Neural crest cell (in vitro differentiated cells): ENCODE data around the gene PLXNB2. TPM values are rescaled to one million over a fixed set of nuclear protein-coding genes. Genes with fewer than 3 reads are reported as not detected.

ENCODE experiments used
- DNase-seq: peaks from one replicate; pipeline ENCODE4 v3.0.0; 2021; ENCODE audit warnings: low read depth, mixed read lengths, low spot score
- H3K27ac Mint-ChIP-seq: one replicate; pipeline ENCODE4 v1.8.0; 2021; ENCODE audit warnings: mild to moderate bottlenecking, mixed read lengths; ENCODE audit not compliant: unreplicated experiment
- H3K27me3 Mint-ChIP-seq: 2 replicates; pipeline ENCODE4 v1.8.0; 2021; ENCODE audit warnings: low read depth, mild to moderate bottlenecking, mixed read lengths
- H3K36me3 Mint-ChIP-seq: 2 replicates; pipeline ENCODE4 v1.8.0; 2021; ENCODE audit warnings: low read depth, mild to moderate bottlenecking, mixed read lengths
- H3K4me1 Mint-ChIP-seq: 2 replicates; pipeline ENCODE4 v1.8.0; 2021; ENCODE audit warnings: mixed read lengths
- H3K4me3 Mint-ChIP-seq: one replicate; pipeline ENCODE4 v1.8.0; 2021; ENCODE audit warnings: mild to moderate bottlenecking, mixed read lengths
- H3K9me3 Mint-ChIP-seq: 2 replicates; pipeline ENCODE4 v1.8.0; 2021; ENCODE audit warnings: mixed read lengths
- total RNA-seq: library from RNA; stranded (reverse); gene quantifications from 2 replicates; pipeline ENCODE4 v1.2.1, GENCODE V29; 2021
- TF ChIP-seq, protein P1 (sequence below): fragments of 200-600 bp; sonication (generic); conservative IDR thresholded peaks from 2 replicates; pipeline ENCODE4 v1.5.0; 2021; ENCODE audit warnings: antibody characterized with exemption, mild to moderate bottlenecking

The PLXNB2 gene
- total RNA-seq, 1 donor from 2014 or later: 130 TPM

DNA sequence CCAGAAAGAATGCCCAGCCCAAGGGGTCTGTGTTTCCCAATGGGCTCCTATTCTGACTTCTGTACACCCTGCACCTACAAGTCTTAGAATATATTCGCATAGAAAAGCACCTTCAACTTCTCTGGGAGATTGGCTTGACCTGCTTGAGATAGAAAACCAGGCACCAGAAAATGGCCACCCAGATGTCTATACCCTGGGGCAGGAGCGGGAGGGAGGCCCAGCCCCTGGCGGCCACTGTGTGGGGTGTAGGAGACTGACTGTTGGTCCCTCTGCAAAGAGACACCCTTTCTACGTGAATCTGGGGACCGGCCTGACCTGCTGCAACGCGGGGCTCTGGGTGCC, 10.9 kb upstream of the PLXNB2 start:
- peaks cover 5% of the 10 kb centered on the region for H3K4me1 Mint-ChIP-seq
- TF ChIP-seq, protein P1, sequence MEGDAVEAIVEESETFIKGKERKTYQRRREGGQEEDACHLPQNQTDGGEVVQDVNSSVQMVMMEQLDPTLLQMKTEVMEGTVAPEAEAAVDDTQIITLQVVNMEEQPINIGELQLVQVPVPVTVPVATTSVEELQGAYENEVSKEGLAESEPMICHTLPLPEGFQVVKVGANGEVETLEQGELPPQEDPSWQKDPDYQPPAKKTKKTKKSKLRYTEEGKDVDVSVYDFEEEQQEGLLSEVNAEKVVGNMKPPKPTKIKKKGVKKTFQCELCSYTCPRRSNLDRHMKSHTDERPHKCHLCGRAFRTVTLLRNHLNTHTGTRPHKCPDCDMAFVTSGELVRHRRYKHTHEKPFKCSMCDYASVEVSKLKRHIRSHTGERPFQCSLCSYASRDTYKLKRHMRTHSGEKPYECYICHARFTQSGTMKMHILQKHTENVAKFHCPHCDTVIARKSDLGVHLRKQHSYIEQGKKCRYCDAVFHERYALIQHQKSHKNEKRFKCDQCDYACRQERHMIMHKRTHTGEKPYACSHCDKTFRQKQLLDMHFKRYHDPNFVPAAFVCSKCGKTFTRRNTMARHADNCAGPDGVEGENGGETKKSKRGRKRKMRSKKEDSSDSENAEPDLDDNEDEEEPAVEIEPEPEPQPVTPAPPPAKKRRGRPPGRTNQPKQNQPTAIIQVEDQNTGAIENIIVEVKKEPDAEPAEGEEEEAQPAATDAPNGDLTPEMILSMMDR: no peak
- H3K4me3 Mint-ChIP-seq: no peak overlapping the region
- H3K27ac Mint-ChIP-seq: no peak overlapping the region
- no peaks in the 10 kb centered on the region for H3K27me3 Mint-ChIP-seq
- DNase-seq: no peak
- no peaks in the 10 kb centered on the region for H3K9me3 Mint-ChIP-seq
- no peaks in the 10 kb centered on the region for H3K36me3 Mint-ChIP-seq

DNA sequence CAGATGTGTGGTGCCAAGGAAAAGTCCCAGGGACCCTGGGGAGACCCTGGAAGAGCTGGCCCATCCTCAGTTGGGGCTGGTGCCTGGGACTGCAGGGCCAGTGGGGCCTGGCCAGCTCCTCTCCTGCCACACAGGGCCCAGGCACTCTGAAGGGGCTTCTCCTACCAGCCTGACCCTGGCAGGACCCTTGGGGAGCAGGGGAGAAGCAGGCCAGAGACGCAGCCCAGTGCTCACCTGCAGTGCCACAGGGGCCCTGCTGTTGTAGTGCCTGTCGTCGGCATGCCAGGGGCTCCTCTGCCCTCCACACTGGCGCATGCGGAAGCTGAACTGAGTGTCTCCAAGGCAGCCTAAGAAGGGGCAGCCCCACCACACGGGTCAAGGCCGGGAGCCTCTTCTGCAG, 10.2 kb upstream of the PLXNB2 start:
- Mint-ChIP-seq H3K4me3 (no peak overlapping the region), H3K4me1 (peaks cover 5% of the 10 kb centered on the region), H3K9me3 (no peaks in the 10 kb centered on the region), H3K27me3 (no peaks in the 10 kb centered on the region), H3K36me3 (no peaks in the 10 kb centered on the region), H3K27ac (no peak overlapping the region)
- no peak for DNase-seq
- TF ChIP-seq, protein P1: no peak

DNA sequence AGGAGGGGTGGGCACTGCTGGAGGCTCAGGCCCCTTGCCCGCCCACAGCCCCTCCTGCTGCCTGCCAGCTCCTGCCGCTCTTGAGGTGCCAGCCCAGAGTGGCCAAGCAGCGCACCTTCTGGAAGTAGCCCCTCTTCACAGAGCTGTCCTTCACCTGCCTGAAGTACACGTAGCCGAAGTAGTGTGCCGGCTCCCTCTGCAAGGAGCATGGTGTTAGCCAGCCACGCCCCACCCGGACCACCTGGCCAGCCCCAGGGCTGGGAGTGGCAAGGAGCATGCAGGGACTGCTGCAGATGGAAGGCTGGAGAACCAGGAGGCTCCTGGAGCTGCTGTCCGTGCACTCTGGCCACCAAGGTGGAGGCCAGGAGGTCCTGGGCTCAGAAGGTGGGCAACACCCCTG, 9.7 kb upstream of the PLXNB2 start:
- DNase-seq: no peak
- Mint-ChIP-seq H3K27me3 (no peaks in the 10 kb centered on the region), H3K27ac (no peak overlapping the region), H3K9me3 (no peaks in the 10 kb centered on the region), H3K4me1 (peaks cover 5% of the 10 kb centered on the region), H3K4me3 (no peak overlapping the region), H3K36me3 (no peaks in the 10 kb centered on the region)
- TF ChIP-seq, protein P1: no peak

DNA sequence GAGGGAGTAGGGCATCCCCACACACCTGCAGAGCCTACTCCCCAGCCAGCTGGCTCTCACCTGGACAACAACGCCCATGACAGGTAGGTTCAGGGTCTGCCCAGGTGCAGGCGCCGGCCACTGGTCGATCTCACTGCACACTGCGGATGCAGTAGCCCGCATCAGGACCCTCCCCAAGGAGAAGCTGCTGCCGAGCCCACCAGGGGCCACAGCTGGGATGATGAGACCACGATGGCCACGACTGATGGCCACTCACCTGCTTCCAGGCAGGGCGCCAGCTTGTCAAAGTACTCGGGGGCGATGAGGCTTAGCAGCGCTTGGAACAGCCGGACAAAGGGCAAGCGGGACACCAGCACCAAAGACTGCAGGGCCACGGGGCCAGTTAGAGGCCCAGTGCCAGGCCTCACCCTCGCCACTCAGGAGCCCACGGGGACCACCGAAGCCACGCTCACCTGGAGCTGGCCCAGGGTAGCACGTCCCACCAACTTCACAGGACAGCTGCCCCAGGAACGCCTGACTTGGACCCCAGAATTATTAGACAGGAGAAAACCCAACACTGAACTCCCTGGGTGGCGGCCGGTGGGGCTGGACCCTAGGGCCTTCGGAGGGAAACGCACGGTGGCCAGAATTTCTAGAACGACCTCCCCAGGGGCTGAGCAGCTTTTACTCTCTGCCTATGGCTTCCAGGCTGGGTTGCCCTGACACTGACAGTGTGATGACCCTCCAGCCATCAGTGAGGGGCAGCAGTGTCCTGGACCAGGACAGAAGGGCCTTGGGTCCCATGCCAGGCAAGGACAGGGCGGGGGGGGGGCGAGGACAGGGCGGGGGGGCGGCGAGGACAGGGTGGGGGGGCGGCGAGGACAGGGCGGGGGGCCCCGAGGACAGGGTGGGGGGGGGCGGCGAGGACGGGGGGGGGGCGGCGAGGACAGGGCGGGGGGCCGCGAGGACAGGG, 8.9 kb upstream of the PLXNB2 start:
- Mint-ChIP-seq H3K27me3 (no peaks in the 10 kb centered on the region), H3K36me3 (no peaks in the 10 kb centered on the region), H3K9me3 (no peaks in the 10 kb centered on the region), H3K4me1 (peaks cover 5% of the 10 kb centered on the region), H3K4me3 (no peak overlapping the region), H3K27ac (no peak overlapping the region)
- DNase-seq: no peak
- TF ChIP-seq, protein P1: no peak

DNA sequence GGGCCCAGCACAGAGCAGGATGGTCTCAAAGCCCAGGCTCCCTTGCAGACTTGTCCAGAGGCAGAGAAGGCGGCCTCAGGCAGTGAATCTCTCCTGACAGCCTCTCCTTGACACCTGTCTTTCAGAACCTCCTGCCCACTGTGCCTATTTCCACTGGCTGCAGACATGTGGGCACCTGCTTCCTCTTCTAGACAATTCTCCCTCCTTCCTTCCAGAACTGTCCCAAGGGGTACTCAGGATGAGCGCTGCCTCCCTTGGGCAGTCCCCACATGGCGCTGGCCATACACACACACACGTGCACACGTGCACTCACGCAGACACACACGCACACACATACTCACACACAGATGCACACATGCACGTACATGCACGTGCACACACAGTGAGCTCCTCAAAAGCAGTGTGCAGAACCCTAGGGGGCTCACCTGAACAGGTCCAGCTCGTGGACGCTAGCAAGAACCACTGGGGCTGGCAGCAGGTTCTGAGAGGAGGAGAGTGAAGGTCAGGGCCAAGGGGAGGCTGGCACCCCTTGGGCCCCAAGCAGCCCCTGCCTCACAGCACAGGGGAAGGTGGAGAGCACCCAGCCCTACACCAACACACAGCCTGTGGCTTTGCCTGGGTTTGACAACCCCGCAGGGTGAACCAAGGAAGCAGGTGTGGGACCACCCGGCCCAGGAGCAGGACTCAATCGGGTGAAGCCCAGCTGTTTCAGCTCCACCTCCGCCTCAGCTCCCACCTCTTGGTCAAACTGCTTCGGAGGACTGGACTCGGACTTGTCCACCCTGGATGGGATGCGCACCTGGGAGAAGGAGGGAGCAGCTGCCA, 8.1 kb upstream of the PLXNB2 start:
- no peak overlapping the region for H3K4me3 Mint-ChIP-seq
- no peaks in the 10 kb centered on the region for H3K36me3 Mint-ChIP-seq
- H3K27ac Mint-ChIP-seq: no peak overlapping the region
- H3K9me3 Mint-ChIP-seq: no peaks in the 10 kb centered on the region
- TF ChIP-seq, protein P1: no peak
- peaks cover 5% of the 10 kb centered on the region for H3K4me1 Mint-ChIP-seq
- no peaks in the 10 kb centered on the region for H3K27me3 Mint-ChIP-seq
- DNase-seq: no peak
